ENCODE data around the gene ANAPC13.

GRCh38 chr3:134446800-134447199 is 39.0 kb downstream of the ANAPC13 start:
- TF ChIP-seq GATA2 (IDR thresholded peaks at IDR 0.05; ENCODE audit: low read depth, low read length), result no peak
- TF ChIP-seq GATA3 (IDR thresholded peaks at IDR 0.05; ENCODE audit: low read depth, low read length), result no peak
